Hippocampal formation (tissue), 2 donors: ENCODE results near the gene CYP8B1.
A peak's percentile ranks its signal among the peaks of the same experiment; 100 is the strongest.

ENCODE experiments used
- DNase-seq, 2 donors: peaks; one replicate each; lab custom pipeline; 2025; lab: John Stamatoyannopoulos, UW

CYP8B1 gene

DNA sequence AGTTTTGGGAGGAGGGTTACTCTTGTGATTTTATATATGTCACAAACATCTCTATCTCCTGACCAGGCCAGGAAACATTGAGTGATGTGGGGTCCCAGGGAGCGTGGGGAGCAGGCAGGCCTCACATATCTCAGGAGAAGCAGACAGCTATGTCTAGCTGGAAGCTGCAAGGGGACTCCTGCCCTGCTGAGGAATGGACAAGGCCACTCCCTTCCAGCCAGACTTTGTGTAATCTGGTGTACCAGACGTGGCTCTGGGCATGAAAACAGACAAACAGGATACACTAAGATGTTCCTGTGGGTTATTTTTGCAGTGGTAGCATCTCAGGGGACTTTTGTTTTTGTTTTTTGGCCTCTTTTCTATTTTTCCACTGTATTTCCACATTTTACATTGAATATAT is 23.2 kb downstream of the CYP8B1 start:
- no peak for DNase-seq

DNA sequence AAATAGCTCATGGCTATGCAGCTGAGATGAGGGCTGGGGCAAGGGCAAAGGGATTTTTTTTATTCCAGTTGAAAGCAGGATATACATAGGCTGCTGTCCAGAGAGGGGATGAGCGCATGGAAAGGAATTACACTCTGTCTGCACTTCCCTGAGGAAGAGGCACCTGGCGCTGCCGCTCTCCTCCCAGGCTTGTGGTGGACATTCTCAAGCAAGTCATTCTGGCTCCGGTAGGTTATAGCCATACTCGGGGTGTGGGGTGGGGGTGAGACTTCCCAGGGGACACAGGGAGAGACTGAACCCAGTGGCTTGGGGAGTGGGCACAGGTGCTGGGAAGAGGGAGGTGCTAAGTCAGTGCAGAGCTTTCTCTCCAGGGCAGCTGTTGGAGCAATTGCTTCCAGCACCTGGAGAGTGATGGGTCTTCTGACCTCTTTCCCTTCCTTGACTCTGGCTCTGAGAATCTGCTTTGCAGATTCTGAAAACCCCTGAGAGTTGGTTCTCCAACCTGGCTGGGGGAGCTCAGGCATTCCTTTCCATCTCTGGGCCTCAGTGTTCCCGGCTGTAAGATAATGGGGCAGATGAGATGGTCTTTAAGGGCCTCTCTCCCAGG is 24.3 kb downstream of the CYP8B1 start:
- no peak for DNase-seq

DNA sequence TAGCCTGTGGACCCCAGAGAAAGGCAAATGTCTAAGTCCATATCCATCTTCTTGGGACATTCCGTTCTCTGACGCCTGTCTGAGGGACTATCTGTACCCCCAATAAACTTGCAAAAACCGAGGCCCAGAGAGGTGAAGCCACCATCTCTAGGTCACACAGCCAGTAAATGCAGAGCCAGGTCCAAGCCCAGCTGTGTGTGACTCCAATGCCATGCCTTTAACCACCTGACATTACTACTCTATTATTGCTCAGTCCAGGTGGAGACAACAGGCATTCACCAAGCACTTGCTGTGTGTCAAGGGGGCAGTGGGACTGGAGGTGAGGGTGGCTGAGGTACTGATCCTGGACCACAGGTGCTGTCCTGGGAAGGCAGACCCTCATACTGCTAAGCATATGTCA is 25.4 kb downstream of the CYP8B1 start:
- no peak for DNase-seq

DNA sequence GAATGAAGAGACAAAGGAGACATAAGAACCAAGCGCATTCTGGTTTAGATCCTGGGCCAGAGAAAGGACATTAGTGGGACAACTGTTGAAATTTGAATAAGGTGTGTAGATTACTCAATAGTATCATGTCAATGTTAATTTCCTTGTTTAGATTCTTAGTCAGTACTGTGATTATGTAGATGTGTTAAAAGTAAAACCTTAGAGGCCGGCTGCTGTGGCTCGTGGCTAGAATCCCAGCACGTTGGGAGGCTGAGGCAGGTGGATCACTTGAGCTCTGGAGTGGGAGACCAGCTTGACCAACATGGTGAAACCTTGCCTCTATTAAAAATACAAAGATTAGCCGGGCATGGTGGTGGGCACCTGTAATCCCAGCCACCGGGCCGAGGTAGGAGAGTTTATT is 26.7 kb downstream of the CYP8B1 start:
- DNase-seq: no peak

DNA sequence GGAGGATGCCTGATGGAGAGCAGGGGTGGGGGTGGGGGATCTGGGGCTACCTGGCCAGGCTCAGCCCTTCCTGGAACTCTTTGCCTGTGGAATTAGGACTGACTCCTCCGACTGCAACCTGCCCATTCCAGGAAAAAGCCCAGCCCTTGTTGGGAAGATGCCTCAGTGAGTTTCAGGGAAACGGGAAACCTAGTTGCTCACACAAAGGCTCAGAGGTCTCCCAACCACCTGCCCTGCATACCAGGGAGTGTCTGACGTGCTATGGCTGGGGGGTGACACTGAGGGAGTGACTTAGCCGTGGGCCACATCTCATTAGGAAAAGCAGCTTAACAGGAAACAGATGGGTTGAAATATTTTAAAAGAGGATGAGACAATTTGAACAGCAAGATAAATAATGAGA is 27.9 kb downstream of the CYP8B1 start:
- DNase-seq: no peak

DNA sequence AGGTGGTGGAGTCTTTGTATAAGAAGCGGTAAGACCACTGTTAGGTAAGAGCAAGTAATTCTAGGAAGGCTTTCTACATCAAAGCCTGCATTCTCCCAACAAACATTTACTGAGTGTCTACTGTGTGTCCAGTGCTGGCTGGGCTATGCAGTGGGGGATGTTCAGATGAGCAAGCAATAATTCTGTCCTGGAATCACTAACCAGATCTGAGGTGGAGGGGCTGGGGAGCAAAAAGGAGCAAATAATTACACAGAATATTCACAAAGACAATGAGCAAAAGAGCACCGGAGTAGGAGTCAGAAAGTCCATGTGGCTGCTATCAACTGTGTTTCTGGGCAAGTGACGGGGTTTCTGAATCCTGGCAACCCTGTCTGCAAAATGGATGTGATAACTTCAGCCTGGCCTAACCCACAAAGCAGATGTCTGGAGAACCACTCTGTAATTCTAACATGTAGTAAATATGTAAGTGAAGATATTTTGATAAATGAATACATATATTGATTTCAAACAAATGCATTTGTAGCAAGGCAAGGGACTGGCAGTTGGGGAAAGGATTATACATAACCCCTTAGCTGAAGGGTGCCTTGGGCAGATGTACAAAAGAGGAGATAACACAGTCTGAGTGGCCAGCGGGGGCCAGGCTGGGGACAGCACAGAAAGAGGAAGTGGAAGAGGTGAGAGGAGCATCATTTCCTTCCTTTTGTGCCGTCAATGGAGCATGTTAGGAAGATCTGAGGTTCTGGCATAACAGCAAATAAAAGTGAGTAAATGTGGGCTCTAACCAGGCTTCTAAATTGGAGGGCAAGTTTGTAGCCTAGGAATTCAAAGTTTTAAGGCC is 28.8 kb downstream of the CYP8B1 start:
- DNase-seq: no peak

DNA sequence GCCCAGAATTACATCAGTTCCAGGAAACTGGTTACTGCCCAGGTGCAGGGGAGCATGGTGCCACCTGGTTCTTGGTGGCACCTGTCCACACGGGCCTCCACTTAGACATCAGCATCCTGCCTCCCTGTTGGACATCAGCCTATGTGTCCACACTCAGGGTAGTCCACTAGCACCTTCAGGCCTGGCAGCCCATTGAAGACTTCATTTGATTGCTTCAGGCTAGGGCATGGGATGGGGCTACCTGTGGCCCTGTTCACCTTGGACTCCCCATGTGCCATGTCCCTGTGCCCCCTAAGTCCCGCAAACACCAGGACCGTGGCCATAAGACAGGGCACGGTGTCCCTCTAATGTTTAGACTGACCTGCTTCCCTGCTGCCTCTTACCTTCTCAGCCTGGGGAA is 30.9 kb downstream of the CYP8B1 start:
- DNase-seq: no peak

DNA sequence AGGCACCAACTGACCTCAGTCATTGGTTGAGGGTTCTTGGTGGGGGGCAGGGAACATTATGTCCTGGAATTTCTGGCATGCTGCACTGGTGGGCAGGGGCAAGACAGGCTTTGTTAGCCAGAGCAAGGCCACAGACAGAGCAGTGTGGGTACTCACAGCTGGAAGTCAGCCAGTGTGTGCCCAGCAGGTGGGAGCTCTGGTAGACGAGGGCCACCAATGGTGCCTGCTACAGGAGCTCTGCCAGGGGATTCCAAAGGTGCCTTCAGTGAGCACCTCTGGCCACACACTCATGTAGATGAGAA is 31.3 kb downstream of the CYP8B1 start:
- DNase-seq: no peak

DNA sequence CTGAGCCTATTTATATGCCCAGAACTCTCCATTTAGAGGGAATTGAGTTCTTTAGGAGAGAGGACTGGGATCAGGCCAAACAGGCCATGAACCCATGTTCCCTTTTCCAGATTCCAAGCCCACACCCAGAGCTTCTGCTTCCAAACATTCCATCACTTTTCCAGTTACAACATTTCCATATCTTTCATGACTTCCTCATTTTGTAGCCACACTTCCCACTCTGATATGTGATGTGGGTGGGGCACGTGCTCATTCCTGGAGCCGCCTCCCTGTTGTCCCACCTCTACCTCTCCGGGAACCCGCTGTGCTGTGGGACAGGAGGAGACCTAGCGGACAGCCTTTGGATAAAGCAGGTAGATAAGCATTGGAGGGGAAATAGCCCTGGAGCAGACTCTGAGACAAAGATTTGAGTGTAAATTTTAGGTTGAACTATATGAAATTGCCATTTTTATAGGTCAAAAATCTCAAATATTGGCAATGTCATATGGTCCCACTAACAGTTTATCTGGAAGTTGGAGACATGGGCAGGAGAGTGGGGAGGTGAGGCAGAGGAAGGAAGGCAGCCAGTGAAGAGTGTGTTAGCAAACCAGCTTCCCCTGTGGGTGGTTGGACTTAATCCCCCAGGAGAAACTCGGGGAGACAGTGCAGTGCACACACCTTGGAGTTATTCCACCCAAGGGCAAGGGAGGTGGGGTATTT is 31.8 kb downstream of the CYP8B1 start:
- no peak for DNase-seq

DNA sequence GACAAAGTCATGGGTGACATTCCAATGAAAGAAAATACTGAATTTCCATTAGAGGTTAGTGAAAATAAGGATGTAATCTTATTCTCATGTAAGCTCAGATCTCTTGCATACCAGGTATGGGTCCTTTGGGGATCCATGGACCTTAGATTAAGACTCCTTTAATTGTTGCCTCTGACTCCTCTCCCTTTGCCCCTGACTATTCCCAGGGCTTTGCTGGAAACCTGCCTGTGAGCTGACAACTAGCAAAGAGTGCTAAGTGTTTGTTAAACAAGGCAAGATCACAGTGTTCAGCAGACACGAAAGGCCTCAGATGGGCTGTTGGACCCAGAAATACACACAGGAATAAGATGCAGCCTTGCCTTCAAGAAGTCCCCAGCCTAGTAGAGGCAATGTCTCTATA is 34.3 kb downstream of the CYP8B1 start:
- DNase-seq: no peak

DNA sequence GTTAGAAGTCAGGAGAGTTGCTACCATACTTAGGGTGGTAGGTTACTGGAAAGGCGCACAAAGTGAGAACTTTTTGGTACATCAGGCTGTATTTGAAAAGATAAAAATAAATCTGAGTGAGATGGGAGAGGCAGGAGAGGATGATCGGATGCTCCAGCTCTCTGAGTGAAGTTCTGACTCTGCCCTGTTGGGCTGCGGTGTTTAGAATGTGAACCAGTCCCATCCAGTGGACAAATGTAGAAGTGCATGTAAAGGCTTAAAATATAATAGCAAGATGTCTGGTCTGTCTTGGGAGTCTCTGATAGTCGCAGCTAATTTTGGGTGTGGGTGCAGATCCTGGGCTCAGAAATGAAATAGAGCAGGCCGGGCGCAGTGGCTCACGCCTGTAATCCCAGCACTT is 36.1 kb downstream of the CYP8B1 start:
- peak; percentile 36 to 57 for DNase-seq

DNA sequence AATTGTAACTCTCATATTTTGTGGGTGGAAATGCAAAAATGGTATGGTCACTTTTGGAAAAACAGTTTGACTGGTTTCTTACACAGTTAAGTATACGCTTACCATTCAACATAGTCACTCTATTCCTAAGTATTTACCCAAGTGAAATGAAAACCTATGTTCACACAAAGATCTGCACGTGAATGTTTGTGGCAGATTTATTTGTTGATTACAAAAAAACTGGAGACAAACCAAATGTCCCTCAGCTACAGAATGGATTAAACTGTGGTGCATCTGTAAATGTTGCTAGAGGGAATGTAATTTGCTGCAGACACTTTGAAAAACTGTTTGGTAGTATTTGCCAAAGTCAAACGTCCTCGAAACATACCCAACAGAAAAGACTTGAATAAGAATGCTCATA is 37.1 kb downstream of the CYP8B1 start:
- no peak for DNase-seq

DNA sequence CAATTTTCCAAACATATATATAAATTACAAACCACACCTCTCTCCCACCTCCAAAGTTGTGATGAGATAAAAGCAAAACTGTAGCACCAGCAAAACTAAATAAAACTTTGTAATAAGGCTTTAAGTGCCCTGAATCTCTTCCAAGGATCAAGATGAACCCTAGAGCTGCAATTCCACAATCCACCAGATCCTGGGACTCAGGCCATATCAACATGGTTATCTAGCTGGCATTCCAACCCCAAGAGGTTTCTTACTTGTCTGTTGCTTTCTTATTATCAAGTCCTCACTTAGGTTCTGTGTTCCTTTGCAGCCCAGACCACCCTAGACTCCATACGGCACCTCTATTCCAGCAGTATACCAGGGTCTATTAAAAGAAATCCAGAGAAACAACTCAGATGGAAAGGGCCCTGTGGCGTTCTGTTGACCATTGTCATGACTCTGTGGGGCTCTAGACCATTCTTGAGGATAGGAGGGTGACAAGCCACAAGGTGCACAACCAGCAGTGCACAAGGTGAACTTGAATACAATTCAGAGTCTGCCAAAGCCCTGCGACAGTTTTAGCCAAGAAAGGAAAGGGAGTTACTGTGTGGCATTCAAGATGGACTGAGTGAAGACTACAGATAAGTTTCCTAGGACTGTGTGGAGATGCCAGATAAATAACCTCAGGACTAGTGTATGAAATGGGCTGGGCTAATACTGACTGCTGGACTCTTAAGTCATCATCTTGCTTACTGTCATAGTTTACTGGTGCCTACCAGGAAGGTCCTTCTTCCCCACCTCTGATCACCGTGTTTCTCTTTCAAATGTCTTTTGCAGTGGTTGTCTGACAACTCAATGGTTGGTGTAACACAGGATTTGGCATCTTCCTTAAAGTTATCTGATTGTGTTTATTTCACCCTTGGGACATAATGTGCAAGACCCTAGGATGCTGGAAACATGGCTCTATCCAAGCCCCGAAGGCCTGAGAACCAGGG is 39.2 kb downstream of the CYP8B1 start:
- DNase-seq: no peak

DNA sequence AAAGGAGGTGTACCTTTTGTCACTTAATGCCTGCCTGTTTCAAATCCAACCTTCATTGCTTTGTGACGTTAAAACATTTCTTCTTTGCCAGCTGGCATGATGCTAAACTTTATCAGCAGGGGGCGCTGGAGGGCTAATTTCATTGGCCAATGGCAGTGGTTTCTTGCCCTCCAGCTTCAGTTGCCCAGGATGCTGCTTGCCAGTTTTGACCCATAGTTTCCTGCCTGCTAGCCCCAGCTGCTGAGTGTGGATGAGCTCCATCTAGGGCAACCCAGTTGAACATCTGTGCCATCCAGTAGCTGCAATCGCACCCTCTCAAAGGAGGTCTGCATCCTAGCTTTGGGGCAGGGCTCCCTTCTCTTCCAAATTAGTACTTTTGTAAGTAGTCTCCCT is 44.4 kb downstream of the CYP8B1 start:
- DNase-seq: peak; percentile 42 to 44

DNA sequence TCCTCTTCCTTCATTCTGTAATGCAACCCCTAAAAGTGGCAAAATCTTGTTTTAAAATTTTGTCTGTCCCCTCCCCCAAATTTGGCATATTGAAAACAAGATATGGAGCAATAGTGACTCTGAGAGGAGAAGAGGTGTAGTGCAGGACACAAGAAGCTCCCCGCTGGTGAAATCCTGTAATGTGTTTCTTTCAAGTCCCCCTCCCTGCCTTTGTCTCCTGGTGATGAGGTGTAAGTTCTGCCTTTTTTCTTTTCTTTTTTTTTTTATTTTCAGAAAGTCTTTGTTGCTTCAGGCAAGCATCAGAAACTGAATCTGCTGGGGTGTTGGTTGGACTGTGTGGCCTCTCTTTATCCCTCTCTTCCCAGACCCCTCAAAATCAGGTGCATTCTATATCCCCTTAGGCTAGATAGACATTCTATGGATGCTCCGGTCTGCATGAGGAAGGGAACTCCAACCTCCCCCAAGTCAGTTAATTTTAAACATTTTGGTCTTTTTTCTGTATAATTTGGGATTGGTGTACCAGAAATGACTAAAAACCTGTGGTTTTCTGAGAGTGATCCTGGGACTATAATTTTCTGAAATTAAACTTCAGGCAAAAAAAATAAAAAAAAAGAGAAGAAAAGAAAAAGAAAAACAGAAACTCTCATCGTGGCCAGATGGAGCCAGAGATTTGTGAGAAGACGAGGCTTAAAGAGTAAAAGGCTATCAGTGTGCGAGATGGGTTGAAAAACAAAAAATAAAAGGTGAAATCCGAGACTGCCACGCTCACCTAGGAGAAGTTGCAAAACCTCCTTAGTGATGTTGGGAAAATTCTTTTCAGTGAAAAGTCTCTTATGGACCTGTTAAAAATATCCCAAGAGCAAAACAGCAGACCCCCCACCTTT is 45.0 kb downstream of the CYP8B1 start:
- no peak for DNase-seq

DNA sequence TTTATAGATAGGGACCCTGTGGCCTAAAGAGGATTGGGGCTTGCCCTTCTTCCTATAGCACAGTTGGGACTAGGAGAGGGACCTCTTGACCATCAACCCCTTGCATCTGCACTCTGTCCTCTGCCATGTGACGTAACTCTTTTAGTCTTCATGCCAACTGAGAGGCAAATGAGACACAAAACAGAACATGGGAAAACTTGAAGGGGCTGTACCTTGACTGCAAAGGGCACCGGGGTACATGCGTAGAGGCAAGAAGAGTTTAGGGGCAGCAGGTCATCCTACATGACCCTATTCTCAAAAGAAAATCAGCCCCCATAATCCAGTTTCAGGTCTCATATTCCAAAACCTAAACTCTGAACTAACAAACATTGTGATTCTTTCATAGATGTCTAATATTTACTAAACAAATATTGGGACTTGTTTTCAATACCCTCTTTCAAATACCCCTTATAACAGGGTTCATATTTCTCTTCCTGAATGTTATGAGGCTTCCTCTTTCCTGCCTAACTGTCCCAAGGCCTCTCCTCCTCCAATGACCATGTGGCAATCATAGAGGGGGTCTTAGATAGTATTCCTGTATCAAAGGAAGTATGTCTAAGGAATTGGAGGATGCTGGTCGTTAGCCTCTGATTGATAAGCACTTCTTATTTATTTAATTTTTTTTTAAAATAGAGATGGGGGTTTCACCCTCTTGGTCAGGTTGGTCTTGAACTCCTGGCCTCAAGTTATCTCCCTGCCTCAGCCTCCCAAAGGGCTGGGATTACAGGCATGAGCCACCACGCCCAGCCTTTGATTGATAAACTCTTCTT is 45.8 kb downstream of the CYP8B1 start:
- no peak for DNase-seq

DNA sequence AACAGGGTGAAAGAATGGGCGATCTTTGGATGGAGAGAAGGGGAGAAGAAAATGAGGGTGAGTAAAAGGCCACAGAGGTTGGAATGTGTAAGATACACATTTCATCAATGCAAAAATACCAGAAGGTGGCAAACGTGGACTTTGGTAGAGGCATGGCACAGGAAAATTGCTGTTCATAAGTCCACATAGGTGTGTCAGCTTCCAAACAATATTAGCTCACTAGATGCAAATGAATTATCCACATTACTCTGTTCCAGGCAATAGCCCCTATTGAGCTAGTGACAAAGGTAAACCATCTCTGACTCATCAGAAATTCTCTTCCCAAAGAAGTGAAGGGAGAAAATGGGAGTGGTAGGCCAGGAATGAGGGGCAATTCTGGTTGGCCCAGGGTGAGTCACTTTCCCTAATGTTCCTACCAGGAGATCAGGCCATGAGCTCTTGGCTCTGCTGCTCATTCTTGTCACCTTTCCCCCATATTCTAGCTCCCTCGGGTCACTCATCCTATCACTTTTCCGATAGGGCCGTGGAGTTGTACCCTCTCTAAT is 46.5 kb downstream of the CYP8B1 start:
- no peak for DNase-seq

DNA sequence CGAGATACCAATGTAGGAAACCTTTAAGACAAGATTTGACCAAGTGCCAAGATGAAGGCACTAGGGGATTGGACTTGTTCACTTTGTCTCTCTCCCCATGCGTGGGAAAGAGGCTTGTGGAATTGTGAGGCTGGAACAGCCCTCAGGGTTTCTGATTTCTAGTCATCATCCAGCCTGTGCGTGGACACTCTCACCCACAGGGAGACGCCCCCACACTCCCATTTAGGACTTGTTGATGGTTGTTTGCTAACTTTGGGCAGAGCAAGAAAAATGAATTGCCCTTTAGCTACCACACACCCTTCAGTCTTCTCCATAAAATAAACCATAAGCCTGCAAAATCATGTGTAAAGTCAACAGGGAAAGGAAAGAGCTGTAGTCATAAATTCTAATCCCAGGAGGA is 48.0 kb downstream of the CYP8B1 start:
- no peak for DNase-seq

DNA sequence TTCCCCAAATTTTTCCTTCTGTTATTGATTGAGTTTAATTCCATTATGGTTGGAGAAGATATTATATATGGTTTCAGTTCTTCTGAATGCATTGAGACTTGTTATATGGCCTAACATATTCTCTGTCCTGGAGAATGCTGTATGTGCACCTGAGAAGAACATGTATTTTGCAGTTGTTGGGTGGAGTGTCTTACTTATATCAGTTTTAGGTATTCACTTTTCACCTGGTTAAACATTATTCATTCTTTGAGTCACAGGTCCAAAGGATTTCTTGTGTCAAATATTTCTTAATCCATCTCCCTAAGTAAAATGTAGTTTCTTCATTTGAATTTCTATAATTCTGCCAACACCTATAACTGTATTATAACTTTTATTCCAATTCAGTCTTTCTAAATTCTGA is 48.7 kb downstream of the CYP8B1 start:
- DNase-seq: no peak

DNA sequence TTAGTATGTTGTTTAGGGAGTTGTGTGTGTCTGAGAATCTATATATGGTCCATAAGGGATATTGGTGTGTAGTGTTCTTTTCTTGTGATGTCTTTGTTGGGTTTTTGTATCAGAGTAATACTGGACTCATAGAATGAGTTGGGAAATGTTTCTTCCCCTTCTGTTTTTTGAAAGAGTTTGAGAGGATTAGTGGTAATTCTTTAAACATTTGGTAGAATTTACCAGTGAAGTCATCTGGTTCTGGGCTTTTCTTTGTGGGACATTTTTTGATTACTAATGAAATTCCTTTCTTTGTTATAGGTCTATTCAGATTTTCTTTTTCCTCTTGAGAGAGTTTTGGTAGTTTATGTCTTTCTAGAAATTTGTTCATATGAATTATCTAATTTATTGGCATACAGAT is 49.5 kb downstream of the CYP8B1 start:
- no peak for DNase-seq
